Measurements from ENCODE around the gene ISL2. TPM values are rescaled to one million over a fixed set of nuclear protein-coding genes. Genes with fewer than 3 reads are reported as not detected.
A peak's percentile ranks its signal among the peaks of the same experiment; 100 is the strongest.

ISL2 gene
- total and polyA plus RNA-seq, 2 experiments from 2014 or later, result not detected

GRCh38 chr15:76345583-76345879 is 9.0 kb downstream of the ISL2 start:
- H3K9me3 ChIP-seq (ENCODE audit: low read depth), result no peaks in the 10 kb centered on the region
- H3K27me3 ChIP-seq, result peaks cover 100% of the 10 kb centered on the region
- H3K4me3 ChIP-seq, result no peak overlapping the region
- TF ChIP-seq, protein P1, sequence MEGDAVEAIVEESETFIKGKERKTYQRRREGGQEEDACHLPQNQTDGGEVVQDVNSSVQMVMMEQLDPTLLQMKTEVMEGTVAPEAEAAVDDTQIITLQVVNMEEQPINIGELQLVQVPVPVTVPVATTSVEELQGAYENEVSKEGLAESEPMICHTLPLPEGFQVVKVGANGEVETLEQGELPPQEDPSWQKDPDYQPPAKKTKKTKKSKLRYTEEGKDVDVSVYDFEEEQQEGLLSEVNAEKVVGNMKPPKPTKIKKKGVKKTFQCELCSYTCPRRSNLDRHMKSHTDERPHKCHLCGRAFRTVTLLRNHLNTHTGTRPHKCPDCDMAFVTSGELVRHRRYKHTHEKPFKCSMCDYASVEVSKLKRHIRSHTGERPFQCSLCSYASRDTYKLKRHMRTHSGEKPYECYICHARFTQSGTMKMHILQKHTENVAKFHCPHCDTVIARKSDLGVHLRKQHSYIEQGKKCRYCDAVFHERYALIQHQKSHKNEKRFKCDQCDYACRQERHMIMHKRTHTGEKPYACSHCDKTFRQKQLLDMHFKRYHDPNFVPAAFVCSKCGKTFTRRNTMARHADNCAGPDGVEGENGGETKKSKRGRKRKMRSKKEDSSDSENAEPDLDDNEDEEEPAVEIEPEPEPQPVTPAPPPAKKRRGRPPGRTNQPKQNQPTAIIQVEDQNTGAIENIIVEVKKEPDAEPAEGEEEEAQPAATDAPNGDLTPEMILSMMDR (IDR thresholded peaks at IDR 0.05; ENCODE audit: low read depth, low read length), result no peak
- DNase-seq (ENCODE audit: low read depth in 1 of 2, low spot score in 1 of 2), result no peak
- H3K27ac ChIP-seq, result no peak overlapping the region
- H3K4me1 ChIP-seq (ENCODE audit: low read depth), result peaks cover 20% of the 10 kb centered on the region
- no peaks in the 10 kb centered on the region for H3K36me3 ChIP-seq

- no peaks in the 10 kb centered on the region for H3K36me3 ChIP-seq
- DNase-seq (ENCODE audit: low read depth in 1 of 2, low spot score in 1 of 2), result peak in 1 of 2 donors; percentile 32
- no peaks in the 10 kb centered on the region for H3K9me3 ChIP-seq (ENCODE audit: low read depth)
- H3K4me1 ChIP-seq (ENCODE audit: low read depth), result peaks cover 16% of the 10 kb centered on the region
- peaks cover 100% of the 10 kb centered on the region for H3K27me3 ChIP-seq
- H3K4me3 ChIP-seq, result peak overlapping the region; percentile 26
- TF ChIP-seq, protein P1 (IDR thresholded peaks at IDR 0.05; ENCODE audit: low read depth, low read length), result no peak
- H3K27ac ChIP-seq, result no peak overlapping the region
Measured at GRCh38 chr15:76345880-76346668, 9.5 kb downstream of the ISL2 start.

GRCh38 chr15:76346669-76347481 is 10.3 kb downstream of the ISL2 start:
- TF ChIP-seq, protein P1 (IDR thresholded peaks at IDR 0.05; ENCODE audit: low read depth, low read length), result no peak
- DNase-seq (ENCODE audit: low read depth in 1 of 2, low spot score in 1 of 2), result peak; percentile 32 to 55

DNA sequence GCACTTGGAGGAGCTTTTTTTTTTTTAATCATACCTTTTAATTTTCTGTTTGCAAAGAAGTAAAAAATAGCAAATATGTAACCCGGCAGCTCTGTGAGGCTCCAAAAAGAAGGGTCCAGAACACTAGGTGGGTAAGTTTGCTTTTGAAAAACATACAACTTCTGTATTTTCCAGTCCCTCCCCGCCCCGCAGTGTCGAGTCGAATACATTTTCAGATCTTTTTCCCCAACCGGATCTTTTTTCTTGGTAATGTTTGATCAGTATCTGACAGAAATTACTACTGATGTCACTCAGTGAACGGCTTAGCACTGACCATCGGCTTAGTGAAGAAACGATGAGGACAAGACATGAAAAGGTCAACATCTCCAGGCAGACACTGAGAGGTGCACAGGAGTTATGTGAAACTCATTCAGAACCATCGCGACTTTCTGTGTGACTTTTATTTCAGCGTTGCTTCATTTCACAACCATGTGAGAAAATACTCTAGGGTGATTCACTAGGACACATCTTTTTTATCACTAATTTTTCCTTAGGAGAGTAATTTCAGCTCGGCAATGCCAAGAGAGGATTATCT is 11.0 kb downstream of the ISL2 start:
- peak in 1 of 2 donors; percentile 25 for DNase-seq (ENCODE audit: low read depth in 1 of 2, low spot score in 1 of 2)
- H3K4me1 ChIP-seq (ENCODE audit: low read depth), result peaks cover 10% of the 10 kb centered on the region
- no peaks in the 10 kb centered on the region for H3K9me3 ChIP-seq (ENCODE audit: low read depth)
- peak overlapping the region; percentile 26 for H3K4me3 ChIP-seq
- H3K36me3 ChIP-seq, result no peaks in the 10 kb centered on the region
- H3K27me3 ChIP-seq, result peaks cover 99% of the 10 kb centered on the region
- no peak overlapping the region for H3K27ac ChIP-seq
- TF ChIP-seq, protein P1 (IDR thresholded peaks at IDR 0.05; ENCODE audit: low read depth, low read length), result no peak

More at GRCh38 chr15:76346669-76347481, 10.3 kb downstream of the ISL2 start:
- H3K4me3 ChIP-seq, result peak overlapping the region; percentile 26
- H3K36me3 ChIP-seq, result no peaks in the 10 kb centered on the region
- no peak overlapping the region for H3K27ac ChIP-seq
- H3K4me1 ChIP-seq (ENCODE audit: low read depth), result peaks cover 10% of the 10 kb centered on the region
- H3K27me3 ChIP-seq, result peaks cover 99% of the 10 kb centered on the region
- H3K9me3 ChIP-seq (ENCODE audit: low read depth), result no peaks in the 10 kb centered on the region

GRCh38 chr15:76349301-76350070 is 12.9 kb downstream of the ISL2 start:
- Histone ChIP-seq H3K4me3 (no peak overlapping the region), H3K27ac (no peak overlapping the region), H3K9me3 (ENCODE audit: low read depth) (no peaks in the 10 kb centered on the region), H3K36me3 (no peaks in the 10 kb centered on the region), H3K27me3 (peaks cover 86% of the 10 kb centered on the region), H3K4me1 (ENCODE audit: low read depth) (peaks cover 10% of the 10 kb centered on the region)
- TF ChIP-seq, protein P1 (IDR thresholded peaks at IDR 0.05; ENCODE audit: low read depth, low read length), result no peak
- no peak for DNase-seq (ENCODE audit: low read depth in 1 of 2, low spot score in 1 of 2)
